ENCODE measurements around the gene THY1.

THY1 gene

DNA sequence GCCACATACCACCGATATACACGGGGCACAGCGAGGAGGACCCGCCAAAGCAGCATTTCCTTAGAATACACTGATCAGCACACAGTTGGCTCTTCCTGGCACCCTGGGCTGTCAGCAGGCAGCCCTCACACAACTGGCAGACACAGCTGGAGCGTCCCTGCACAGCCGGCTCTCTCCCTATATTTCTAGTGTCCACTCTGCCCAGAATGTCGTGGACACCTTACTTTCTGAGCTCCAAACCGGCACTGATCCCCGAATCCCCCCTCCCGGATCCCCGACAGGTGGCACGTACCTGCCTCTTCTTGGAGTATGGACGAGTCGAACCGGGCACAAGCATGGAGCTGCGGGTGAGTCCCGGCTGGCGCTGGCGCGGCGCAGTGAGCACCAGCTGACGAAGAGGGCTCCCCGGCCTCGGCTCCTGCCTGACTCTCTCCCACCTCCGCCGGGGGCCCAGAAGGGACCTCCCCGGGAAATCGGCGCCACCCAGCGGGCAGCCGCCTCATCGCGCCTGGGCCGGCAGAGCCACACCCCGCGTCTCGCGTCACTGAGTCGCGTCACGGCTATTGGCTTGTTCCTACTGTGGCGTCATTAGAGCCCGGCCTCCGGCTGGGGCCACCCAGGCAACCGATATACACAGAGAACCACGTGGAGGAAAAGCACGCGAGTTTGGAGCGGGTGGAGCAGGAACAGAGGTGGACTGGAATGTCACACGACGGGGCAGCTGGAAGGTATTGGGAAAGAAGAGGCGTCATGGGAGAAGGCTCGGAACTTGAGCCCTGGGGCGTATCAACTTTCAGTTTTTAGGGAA lies 41.6 kb downstream of the THY1 start, which contains the start of gene USP2:
USP2 (minus strand) TSS at position 510 of the 808 bp plus-strand sequence. CDS start 8,210 bp downstream, outside the sequence.
- H3K27ac ChIP-seq (ENCODE audit: low read length), result peak within 1 kb of the TSS; percentile 67
- no peaks in the 10 kb centered on the region for H3K27me3 ChIP-seq (ENCODE audit: control insufficient read depth in 1 of 2, insufficient read depth in 2 of 2, low read length in 2 of 2)
- no peaks in the 10 kb centered on the region for H3K9me3 ChIP-seq (ENCODE audit: control insufficient read depth in 2 of 2, low read length in 2 of 2)
- peaks cover 33% of the 10 kb centered on the region for H3K4me1 ChIP-seq (ENCODE audit: control insufficient read depth, insufficient read depth, low read length)
- H3K36me3 ChIP-seq (ENCODE audit: control insufficient read depth in 2 of 2, insufficient read depth in 2 of 2, low read length in 2 of 2), result no peaks in the 10 kb centered on the region
- H3K4me3 ChIP-seq (ENCODE audit: low read length in 2 of 2), result peak within 1 kb of the TSS; percentile 74 to 86
- peak within 1 kb of the TSS; percentile 60 to 88 for H3K9ac ChIP-seq (ENCODE audit: low read length in 2 of 2)

GRCh38 chr11:119380827-119381180 lies 42.2 kb downstream of the THY1 start:
- Histone ChIP-seq H3K4me1 (ENCODE audit: control insufficient read depth, insufficient read depth, low read length) (peaks cover 39% of the 10 kb centered on the region), H3K9me3 (ENCODE audit: control insufficient read depth in 2 of 2, low read length in 2 of 2) (no peaks in the 10 kb centered on the region), H3K27me3 (ENCODE audit: control insufficient read depth in 1 of 2, insufficient read depth in 2 of 2, low read length in 2 of 2) (no peaks in the 10 kb centered on the region), H3K36me3 (ENCODE audit: control insufficient read depth in 2 of 2, insufficient read depth in 2 of 2, low read length in 2 of 2) (no peaks in the 10 kb centered on the region), H3K9ac (ENCODE audit: low read length in 2 of 2) (peak overlapping the region; percentile 60 to 88), H3K4me3 (ENCODE audit: low read length in 2 of 2) (peak overlapping the region; percentile 74 to 86), H3K27ac (ENCODE audit: low read length) (peak overlapping the region; percentile 67)

GRCh38 chr11:119380160-119380826 lies 42.7 kb downstream of the THY1 start:
- Histone ChIP-seq H3K27ac (ENCODE audit: low read length) (no peak overlapping the region), H3K27me3 (ENCODE audit: control insufficient read depth in 1 of 2, insufficient read depth in 2 of 2, low read length in 2 of 2) (no peaks in the 10 kb centered on the region), H3K4me3 (ENCODE audit: low read length in 2 of 2) (peak overlapping the region; percentile 74 to 86), H3K9ac (ENCODE audit: low read length in 2 of 2) (peak overlapping the region in 1 of 2 donors; percentile 60), H3K36me3 (ENCODE audit: control insufficient read depth in 2 of 2, insufficient read depth in 2 of 2, low read length in 2 of 2) (no peaks in the 10 kb centered on the region), H3K9me3 (ENCODE audit: control insufficient read depth in 2 of 2, low read length in 2 of 2) (no peaks in the 10 kb centered on the region), H3K4me1 (ENCODE audit: control insufficient read depth, insufficient read depth, low read length) (peaks cover 44% of the 10 kb centered on the region)

- Histone ChIP-seq H3K27ac (ENCODE audit: low read length) (peak overlapping the region; percentile 11), H3K4me3 (ENCODE audit: low read length in 2 of 2) (no peak overlapping the region), H3K4me1 (ENCODE audit: control insufficient read depth, insufficient read depth, low read length) (peaks cover 57% of the 10 kb centered on the region), H3K36me3 (ENCODE audit: control insufficient read depth in 2 of 2, insufficient read depth in 2 of 2, low read length in 2 of 2) (no peaks in the 10 kb centered on the region), H3K9ac (ENCODE audit: low read length in 2 of 2) (no peak overlapping the region), H3K9me3 (ENCODE audit: control insufficient read depth in 2 of 2, low read length in 2 of 2) (no peaks in the 10 kb centered on the region), H3K27me3 (ENCODE audit: control insufficient read depth in 1 of 2, insufficient read depth in 2 of 2, low read length in 2 of 2) (no peaks in the 10 kb centered on the region)
Observed at GRCh38 chr11:119378851-119379465, 44.0 kb downstream of the THY1 start.

GRCh38 chr11:119377961-119378667 lies 44.9 kb downstream of the THY1 start:
- no peak overlapping the region for H3K4me3 ChIP-seq (ENCODE audit: low read length in 2 of 2)
- H3K4me1 ChIP-seq (ENCODE audit: control insufficient read depth, insufficient read depth, low read length), result peaks cover 66% of the 10 kb centered on the region
- H3K27ac ChIP-seq (ENCODE audit: low read length), result peak overlapping the region; percentile 69
- no peaks in the 10 kb centered on the region for H3K27me3 ChIP-seq (ENCODE audit: control insufficient read depth in 1 of 2, insufficient read depth in 2 of 2, low read length in 2 of 2)
- no peaks in the 10 kb centered on the region for H3K36me3 ChIP-seq (ENCODE audit: control insufficient read depth in 2 of 2, insufficient read depth in 2 of 2, low read length in 2 of 2)
- no peaks in the 10 kb centered on the region for H3K9me3 ChIP-seq (ENCODE audit: control insufficient read depth in 2 of 2, low read length in 2 of 2)
- no peak overlapping the region for H3K9ac ChIP-seq (ENCODE audit: low read length in 2 of 2)

DNA sequence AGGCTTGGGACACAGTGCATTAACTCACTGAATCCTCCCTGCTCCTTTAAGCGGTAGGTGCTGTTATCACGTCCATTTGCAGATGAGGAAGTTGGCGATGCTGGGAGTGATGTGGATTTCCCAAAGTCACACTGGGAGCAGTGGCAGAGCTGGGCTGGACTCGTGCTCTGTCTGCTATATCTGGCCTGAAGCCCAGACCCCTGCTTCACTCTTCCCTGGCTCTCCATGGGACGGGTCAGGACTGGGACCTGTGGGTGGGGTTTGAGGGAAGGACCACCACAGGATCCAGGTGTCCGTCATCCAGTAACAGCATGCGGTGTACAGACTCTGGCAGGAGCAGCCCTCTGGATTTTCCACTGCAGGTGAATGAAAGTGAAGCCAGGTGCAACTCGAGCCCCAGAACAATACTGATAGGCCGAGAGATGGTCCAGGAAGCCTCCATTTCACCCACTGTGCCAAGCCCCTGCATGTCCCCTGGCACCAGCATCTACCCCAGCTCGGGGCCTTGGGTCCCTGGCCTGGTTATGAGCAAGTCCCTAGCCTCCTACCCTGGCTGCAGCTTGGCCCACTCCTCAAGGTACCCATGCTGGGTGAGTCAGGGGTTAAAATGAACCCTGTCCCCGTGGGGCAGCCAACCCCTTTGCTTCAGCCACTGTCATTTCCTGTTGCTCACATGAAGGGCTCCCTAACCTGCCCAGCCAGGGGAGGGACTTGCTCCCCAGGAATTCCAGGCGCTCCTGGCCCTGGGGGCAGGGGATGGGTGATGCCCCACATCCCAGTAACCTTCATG lies 45.7 kb downstream of the THY1 start:
- Histone ChIP-seq H3K9ac (ENCODE audit: low read length in 2 of 2) (peak overlapping the region in 1 of 2 donors; percentile 29), H3K4me1 (ENCODE audit: control insufficient read depth, insufficient read depth, low read length) (peaks cover 69% of the 10 kb centered on the region)

GRCh38 chr11:119376197-119376847 lies 46.6 kb downstream of the THY1 start:
- H3K4me3 ChIP-seq (ENCODE audit: low read length in 2 of 2), result peak overlapping the region; percentile 17 to 59
- H3K36me3 ChIP-seq (ENCODE audit: control insufficient read depth in 2 of 2, insufficient read depth in 2 of 2, low read length in 2 of 2), result no peaks in the 10 kb centered on the region
- no peaks in the 10 kb centered on the region for H3K27me3 ChIP-seq (ENCODE audit: control insufficient read depth in 1 of 2, insufficient read depth in 2 of 2, low read length in 2 of 2)
- no peaks in the 10 kb centered on the region for H3K9me3 ChIP-seq (ENCODE audit: control insufficient read depth in 2 of 2, low read length in 2 of 2)
- peaks cover 69% of the 10 kb centered on the region for H3K4me1 ChIP-seq (ENCODE audit: control insufficient read depth, insufficient read depth, low read length)
- peak overlapping the region; percentile 60 to 76 for H3K9ac ChIP-seq (ENCODE audit: low read length in 2 of 2)
- peak overlapping the region; percentile 98 for H3K27ac ChIP-seq (ENCODE audit: low read length)

More for the DNA sequence above, 45.7 kb downstream of the THY1 start:
- Histone ChIP-seq H3K4me3 (ENCODE audit: low read length in 2 of 2) (no peak overlapping the region), H3K27me3 (ENCODE audit: control insufficient read depth in 1 of 2, insufficient read depth in 2 of 2, low read length in 2 of 2) (no peaks in the 10 kb centered on the region), H3K27ac (ENCODE audit: low read length) (peak overlapping the region; percentile 69), H3K9me3 (ENCODE audit: control insufficient read depth in 2 of 2, low read length in 2 of 2) (no peaks in the 10 kb centered on the region), H3K36me3 (ENCODE audit: control insufficient read depth in 2 of 2, insufficient read depth in 2 of 2, low read length in 2 of 2) (no peaks in the 10 kb centered on the region)

- Histone ChIP-seq H3K9me3 (ENCODE audit: control insufficient read depth in 2 of 2, low read length in 2 of 2) (no peaks in the 10 kb centered on the region), H3K27ac (ENCODE audit: low read length) (peak overlapping the region; percentile 98), H3K27me3 (ENCODE audit: control insufficient read depth in 1 of 2, insufficient read depth in 2 of 2, low read length in 2 of 2) (no peaks in the 10 kb centered on the region), H3K9ac (ENCODE audit: low read length in 2 of 2) (peak overlapping the region; percentile 60 to 84), H3K36me3 (ENCODE audit: control insufficient read depth in 2 of 2, insufficient read depth in 2 of 2, low read length in 2 of 2) (no peaks in the 10 kb centered on the region), H3K4me1 (ENCODE audit: control insufficient read depth, insufficient read depth, low read length) (peaks cover 69% of the 10 kb centered on the region), H3K4me3 (ENCODE audit: low read length in 2 of 2) (peak overlapping the region; percentile 17 to 59)
Observed at GRCh38 chr11:119375337-119376196, 47.4 kb downstream of the THY1 start.

All from stomach smooth muscle (tissue), 2 donors.